Mucosa of stomach (tissue), 1 donor: Measurements from ENCODE around the gene CHRM4.
"Not testable (repeated sequence)": the region's sequence is repeated elsewhere in the genome, so short reads cannot be mapped to it uniquely, and the experiment has no call there.

Experiments
- H3K27me3 ChIP-seq: one replicate; pipeline ENCODE4 v1.7.0; 2013; ENCODE audit warnings: mild to moderate bottlenecking, low read length; ENCODE audit not compliant: control insufficient read depth, insufficient read depth
- H3K36me3 ChIP-seq: one replicate; pipeline ENCODE4 v1.7.0; 2013; ENCODE audit warnings: low read length; ENCODE audit not compliant: control insufficient read depth, insufficient read depth
- H3K4me1 ChIP-seq: one replicate; pipeline ENCODE4 v1.7.0; 2013; ENCODE audit warnings: mild to moderate bottlenecking, low read length; ENCODE audit not compliant: control insufficient read depth, insufficient read depth
- H3K4me3 ChIP-seq: one replicate; pipeline ENCODE4 v1.7.0; 2013; ENCODE audit warnings: low read length
- H3K9ac ChIP-seq: one replicate; pipeline ENCODE4 v1.7.0; 2013; ENCODE audit warnings: mild to moderate bottlenecking, low read length, moderate library complexity
- H3K9me3 ChIP-seq: one replicate; pipeline ENCODE4 v1.7.0; 2013; ENCODE audit warnings: mild to moderate bottlenecking, low read length, moderate library complexity; ENCODE audit not compliant: control insufficient read depth
- donor health status: Pancreatic carcinoma.

The CHRM4 gene

GRCh38 chr11:46385169-46386004, 6.2 kb downstream of the CHRM4 start:
- Histone ChIP-seq H3K36me3 (no peaks in the 10 kb centered on the region), H3K4me1 (peaks cover 55% of the 10 kb centered on the region), H3K9ac (no peak overlapping the region), H3K9me3 (no peaks in the 10 kb centered on the region), H3K4me3 (no peak overlapping the region), H3K27me3 (peaks cover 52% of the 10 kb centered on the region)

DNA sequence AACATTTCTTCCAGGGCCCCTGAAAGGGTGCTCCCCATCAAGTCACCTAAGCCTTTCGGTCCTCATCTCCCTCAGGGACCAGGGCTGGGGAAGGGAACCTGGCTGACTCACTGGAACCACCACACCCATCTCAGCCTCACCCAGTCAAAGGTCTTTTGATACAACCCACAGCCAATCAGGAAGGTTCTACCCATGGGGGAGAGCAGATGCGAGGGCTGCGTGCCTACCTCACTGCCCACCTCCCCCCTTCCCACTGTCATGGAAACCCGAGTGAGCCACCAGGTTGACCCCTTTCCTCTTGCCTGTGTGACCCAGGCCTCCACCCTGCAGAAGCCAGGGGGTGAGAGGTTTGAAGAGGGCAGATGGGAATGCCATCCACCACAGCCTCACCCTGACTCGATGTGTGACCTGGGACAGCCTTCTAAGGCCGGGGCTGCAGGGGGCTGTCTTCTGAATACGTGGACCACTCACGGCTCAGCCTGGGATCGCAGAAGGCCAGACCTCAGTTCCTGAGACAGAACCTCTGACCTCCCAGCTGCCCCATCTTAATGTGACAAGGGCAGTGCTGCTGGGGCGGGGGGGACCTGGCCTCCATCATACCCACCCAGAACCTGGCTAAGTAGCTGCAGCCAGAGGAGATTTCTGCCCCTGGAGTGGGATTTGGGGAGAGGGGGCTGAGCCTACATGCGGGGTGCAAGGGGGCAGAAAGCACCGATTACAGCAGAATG, 7.4 kb downstream of the CHRM4 start:
- Histone ChIP-seq H3K4me1 (peaks cover 43% of the 10 kb centered on the region), H3K9me3 (no peaks in the 10 kb centered on the region), H3K9ac (no peak overlapping the region), H3K4me3 (no peak overlapping the region), H3K36me3 (no peaks in the 10 kb centered on the region), H3K27me3 (peaks cover 39% of the 10 kb centered on the region)

GRCh38 chr11:46383404-46383758, 8.2 kb downstream of the CHRM4 start:
- Histone ChIP-seq H3K4me1 (peaks cover 41% of the 10 kb centered on the region), H3K36me3 (no peaks in the 10 kb centered on the region), H3K9me3 (no peaks in the 10 kb centered on the region), H3K27me3 (peaks cover 32% of the 10 kb centered on the region), H3K9ac (no peak overlapping the region), H3K4me3 (no peak overlapping the region)

GRCh38 chr11:46382646-46383403, 8.8 kb downstream of the CHRM4 start:
- Histone ChIP-seq H3K4me3 (no peak overlapping the region), H3K27me3 (peaks cover 26% of the 10 kb centered on the region), H3K4me1 (peaks cover 41% of the 10 kb centered on the region), H3K9me3 (no peaks in the 10 kb centered on the region), H3K36me3 (no peaks in the 10 kb centered on the region), H3K9ac (peak overlapping the region; percentile 57)

GRCh38 chr11:46381819-46382645, 9.5 kb downstream of the CHRM4 start:
- Histone ChIP-seq H3K36me3 (no peaks in the 10 kb centered on the region), H3K4me3 (peak overlapping the region; percentile 36), H3K27me3 (peaks cover 18% of the 10 kb centered on the region), H3K9ac (peak overlapping the region; percentile 57), H3K4me1 (peaks cover 41% of the 10 kb centered on the region), H3K9me3 (no peaks in the 10 kb centered on the region)

DNA sequence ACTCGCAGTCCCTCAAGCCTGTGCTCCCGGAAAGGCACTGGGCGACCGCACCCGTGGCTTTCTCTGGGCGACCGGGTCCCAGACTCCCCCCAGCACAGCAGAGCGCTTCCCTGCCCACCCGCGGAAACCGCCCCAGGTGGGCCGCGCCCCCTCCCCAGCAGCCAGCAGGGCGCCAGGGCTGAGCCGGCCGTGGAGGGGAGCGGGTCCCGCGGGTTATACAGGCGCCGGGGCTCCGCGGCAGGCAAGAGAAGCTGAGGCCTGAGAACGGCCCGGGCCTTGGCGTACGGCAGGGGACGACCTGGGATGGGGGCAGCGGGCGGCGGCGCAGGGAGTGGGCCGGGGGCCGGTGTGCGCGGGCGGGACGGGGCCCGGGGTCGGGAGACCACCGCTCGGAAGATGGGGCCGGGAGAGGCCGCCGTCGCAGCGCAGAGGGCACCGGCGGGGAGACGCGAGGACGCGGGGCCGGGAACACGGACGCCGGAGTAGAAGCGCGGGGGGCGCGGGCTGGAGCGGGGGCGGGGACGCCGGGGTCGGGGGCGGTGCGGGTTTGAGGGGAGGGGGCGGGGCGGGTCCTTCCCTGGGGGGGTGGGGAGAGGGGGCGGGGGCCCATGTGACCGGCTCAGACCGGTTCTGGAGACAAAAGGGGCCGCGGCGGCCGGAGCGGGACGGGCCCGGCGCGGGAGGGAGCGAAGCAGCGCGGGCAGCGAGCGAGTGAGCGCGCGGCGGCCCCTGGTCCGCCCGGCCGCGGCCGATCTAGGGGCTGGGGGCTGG, 10.3 kb downstream of the CHRM4 start, which contains the start of gene MDK:
TSS of gene MDK (plus strand) at position 622 of the 771 bp plus-strand sequence. CDS start 389 bp downstream, outside the sequence.
- Histone ChIP-seq H3K27me3 (peaks cover 16% of the 10 kb centered on the region), H3K9me3 (no peaks in the 10 kb centered on the region), H3K36me3 (no peaks in the 10 kb centered on the region), H3K4me1 (peaks cover 35% of the 10 kb centered on the region), H3K9ac (peak within 1 kb of the TSS; percentile 91), H3K4me3 (peak within 1 kb of the TSS; percentile 63)

DNA sequence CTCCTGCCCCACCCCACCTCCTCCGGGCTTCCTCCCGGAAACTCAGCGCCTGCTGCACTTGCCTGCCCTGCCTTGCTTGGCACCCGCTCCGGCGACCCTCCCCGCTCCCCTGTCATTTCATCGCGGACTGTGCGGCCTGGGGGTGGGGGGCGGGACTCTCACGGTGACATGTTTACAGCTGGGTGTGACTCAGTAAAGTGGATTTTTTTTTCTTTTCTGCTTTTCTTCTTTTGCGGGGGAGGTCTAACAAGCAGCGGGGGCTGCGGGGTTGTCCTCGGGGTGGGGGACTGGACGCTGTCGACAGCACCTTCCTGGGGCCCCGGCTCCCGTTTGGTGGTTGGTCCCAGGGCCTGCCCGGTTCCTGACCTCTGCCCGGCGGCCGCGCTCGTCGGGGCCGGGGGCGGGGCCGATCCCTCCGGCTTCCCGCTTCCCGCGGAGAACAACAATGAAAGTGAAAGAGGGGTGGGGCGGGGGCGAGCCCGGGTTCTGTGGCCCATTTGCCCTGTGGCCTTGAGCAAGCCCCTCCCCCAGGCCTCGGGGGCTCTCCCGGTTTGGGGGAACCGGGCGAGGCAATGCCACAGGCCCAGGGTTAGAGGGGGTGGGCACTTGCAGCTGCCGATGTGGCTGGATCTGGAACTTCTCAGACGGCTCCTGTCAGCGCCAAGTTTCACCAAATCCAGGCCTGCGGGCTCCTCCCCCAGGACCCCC, 11.1 kb downstream of the CHRM4 start:
- Histone ChIP-seq H3K9ac (peak overlapping the region; percentile 91), H3K4me1 (peaks cover 35% of the 10 kb centered on the region), H3K9me3 (no peaks in the 10 kb centered on the region), H3K27me3 (peaks cover 16% of the 10 kb centered on the region), H3K36me3 (no peaks in the 10 kb centered on the region), H3K4me3 (peak overlapping the region; percentile 63)

DNA sequence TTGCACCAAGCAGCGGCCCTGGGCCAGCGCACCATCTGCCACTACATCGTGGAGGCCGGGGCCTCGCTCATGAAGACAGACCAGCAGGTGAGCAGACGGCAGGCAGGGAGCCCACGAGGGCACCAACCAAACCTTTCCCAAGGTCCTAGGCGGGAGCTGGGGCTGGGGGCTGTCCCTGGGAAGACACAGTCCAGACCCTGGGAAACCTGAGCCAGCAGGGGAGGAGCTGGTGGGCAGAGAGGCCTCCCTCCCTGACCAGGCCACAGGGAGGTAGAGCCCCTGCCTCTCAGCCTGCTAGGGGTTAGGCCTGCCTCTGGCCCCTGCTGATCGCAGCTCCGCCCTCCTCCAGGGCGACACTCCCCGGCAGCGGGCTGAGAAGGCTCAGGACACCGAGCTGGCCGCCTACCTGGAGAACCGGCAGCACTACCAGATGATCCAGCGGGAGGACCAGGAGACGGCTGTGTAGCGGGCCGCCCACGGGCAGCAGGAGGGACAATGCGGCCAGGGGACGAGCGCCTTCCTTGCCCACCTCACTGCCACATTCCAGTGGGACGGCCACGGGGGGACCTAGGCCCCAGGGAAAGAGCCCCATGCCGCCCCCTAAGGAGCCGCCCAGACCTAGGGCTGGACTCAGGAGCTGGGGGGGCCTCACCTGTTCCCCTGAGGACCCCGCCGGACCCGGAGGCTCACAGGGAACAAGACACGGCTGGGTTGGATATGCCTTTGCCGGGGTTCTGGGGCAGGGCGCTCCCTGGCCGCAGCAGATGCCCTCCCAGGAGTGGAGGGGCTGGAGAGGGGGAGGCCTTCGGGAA, 11.9 kb downstream of the CHRM4 start:
- not testable (repeated sequence) for H3K9ac ChIP-seq, H3K36me3 ChIP-seq, H3K9me3 ChIP-seq, H3K4me3 ChIP-seq
- H3K4me1 ChIP-seq, result peaks cover 27% of the 10 kb centered on the region
- peaks cover 16% of the 10 kb centered on the region for H3K27me3 ChIP-seq

- peaks cover 16% of the 10 kb centered on the region for H3K27me3 ChIP-seq
These were observed 12.6 kb downstream of the CHRM4 start for GRCh38 chr11:46378811-46379481.

More at GRCh38 chr11:46378811-46379481, 12.6 kb downstream of the CHRM4 start:
- Histone ChIP-seq H3K4me1 (peaks cover 22% of the 10 kb centered on the region), H3K4me3 (no peak overlapping the region), H3K9me3 (no peaks in the 10 kb centered on the region), H3K36me3 (no peaks in the 10 kb centered on the region), H3K9ac (no peak overlapping the region)
